DMS53 treated with DMSO at 0.1 percent for 48 hours (cell line): ENCODE measurements around the gene PSMB7.

Experiments
- DNase-seq: peaks from one replicate; lab custom pipeline; 2025; ENCODE audit not compliant: unreplicated experiment; lab: John Stamatoyannopoulos, UW

The PSMB7 gene

DNA sequence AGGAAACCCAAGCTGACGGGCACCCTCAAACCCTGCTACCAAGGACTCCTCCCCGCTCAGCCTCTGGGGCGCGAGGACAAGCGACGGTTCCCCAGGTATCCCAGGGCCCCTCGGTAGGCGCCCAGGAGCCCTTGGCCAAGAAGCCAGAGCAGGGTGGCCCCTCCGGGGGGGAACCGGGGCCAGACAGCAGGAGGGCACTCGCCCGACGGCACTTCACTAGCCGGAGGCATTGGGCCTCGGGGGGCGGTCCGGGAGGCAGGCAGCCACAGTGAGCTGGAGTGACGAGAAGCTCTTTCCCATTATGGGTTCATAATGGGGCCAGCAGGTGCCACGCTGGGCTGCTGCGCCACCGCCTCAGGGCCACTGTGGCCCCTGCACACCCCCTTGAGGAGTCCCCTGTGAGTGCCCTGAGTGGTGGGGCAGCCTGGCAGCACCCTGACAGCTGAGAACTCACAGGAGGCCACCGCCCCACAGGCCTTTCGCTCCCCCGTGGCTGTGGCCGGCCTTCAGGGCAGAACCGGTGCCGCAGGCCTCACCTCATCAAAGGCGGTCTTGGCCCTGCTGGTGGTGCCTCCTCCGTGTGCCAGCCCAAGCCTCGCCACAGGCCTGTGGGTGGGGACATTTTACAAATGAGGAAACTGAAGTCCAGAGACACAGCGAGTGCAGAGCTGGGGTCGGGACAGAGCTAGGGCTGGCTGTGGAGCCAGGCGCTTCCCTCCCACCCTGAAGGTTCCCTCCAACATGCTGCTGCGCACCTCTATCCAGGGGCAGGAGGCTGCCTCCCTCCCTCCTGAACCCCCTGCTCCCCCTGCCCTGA, 68.7 kb downstream of the PSMB7 start:
- DNase-seq, result no peak

DNA sequence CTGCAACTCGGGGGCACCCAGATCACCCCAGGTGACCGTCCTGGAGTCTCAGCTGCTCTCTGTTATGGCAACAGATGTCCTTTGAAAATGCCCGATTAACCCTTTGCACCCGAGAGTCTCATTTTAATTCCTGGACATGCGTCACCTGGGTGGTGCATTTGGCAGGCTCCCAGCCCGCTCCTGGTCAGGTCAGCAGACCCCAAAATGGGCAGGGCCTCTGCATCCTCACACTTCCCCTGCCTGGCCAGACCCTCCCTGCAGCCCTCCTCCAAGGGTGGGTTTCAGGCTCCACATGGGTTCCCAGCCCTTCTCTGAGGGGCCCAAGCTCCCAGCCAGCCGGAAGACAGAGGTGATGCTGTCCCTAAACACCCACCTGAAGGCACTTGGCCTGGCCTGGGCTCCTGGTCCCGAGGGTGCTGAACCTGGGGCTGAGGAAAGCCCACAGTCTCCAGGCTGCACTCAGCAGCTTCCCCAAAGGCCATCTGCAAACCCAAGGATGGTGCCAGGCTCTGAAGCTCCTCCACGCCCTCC, 69.4 kb downstream of the PSMB7 start:
- DNase-seq, result no peak

DNA sequence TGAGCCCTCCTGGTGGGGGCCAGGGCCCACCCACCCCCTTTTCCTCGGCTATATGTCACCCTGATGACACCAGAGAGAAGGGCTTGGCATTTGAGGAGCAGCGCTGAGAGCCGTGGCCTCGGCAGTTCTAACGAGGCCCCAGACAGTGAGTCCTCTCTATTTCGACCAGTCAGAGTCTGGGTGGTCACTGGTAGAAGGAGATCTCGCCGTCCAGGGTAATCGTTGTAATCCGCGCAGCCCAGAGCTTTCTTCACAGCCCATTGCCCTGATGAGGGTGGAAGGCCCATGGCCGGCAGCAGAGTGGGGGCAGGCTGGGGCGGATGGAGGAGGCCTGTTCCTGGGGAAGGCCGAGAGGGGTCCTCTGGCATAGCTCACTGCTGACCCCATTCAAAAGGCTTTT, 70.2 kb downstream of the PSMB7 start:
- DNase-seq, result no peak

DNA sequence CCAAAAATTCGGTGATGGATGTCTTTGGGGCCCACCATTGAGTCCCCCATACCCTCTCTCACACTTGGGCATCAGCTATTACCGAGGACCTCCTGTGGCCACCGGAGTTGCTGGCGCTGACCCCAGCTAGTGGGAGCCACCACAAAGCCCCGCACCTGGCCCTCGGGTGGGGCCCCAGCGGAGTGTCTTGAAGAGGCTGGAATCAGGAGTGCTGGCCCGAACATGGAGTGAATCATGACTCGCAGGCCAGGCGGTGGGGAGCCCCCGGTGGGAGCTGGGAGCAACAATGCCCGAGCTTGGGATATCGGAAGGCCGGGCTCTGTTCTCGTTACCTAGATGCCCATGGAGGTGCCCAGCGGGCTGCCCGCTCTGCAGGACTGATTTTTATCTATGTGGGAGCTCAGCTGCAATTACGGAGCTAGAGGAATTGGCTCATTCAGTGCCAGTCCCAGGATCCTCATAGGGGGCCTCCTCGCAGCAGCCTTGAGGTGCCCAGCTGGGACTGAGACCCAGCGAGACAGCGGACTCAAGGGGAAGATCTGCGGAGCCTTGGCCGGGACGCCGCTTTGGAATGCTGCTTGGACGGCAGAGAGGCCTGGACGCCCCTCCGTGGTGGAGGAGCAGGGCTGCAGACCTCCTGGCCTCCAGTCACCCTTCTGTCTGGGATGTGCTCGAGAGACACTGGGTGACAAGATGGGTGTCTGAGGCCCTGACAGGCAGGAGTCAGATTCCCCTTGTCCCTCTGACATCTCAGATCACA, 70.8 kb downstream of the PSMB7 start:
- DNase-seq, result no peak

DNA sequence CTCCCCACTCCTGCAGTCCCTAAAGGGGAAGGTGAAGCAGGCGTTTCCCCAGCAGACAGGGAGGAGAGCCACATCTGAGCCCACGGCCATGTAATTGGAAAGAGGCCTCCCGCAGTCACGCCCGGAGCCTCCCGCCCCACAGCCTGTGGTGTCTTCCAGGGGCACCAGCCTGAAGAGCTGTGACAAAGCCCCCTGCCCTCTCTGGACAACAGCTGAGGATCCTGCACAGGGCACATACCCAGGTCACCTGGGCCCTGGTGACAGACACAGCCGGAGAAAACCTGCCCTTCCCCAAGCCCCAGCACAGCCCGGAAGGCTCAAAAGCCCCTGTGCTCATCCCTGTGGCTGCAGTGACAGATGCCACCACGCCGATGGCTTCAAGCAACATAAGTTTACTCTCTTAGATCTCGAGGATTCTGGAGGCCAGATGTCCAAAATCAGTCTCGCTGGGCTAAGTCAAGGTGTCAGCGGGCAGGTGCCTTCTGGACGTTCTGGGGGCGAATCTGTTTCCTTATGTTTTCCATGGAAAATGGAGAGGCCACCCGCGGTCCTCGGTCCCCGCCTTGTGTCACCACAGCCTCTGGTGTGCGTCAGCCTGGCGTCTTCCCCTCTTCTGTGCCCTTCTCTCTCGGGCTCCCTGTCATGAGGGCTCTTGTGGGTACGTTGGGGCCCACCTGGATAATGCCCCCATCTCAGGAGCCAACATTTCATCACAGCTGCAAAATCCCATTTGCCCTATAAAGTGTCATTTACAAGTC, 71.5 kb downstream of the PSMB7 start:
- DNase-seq, result no peak

DNA sequence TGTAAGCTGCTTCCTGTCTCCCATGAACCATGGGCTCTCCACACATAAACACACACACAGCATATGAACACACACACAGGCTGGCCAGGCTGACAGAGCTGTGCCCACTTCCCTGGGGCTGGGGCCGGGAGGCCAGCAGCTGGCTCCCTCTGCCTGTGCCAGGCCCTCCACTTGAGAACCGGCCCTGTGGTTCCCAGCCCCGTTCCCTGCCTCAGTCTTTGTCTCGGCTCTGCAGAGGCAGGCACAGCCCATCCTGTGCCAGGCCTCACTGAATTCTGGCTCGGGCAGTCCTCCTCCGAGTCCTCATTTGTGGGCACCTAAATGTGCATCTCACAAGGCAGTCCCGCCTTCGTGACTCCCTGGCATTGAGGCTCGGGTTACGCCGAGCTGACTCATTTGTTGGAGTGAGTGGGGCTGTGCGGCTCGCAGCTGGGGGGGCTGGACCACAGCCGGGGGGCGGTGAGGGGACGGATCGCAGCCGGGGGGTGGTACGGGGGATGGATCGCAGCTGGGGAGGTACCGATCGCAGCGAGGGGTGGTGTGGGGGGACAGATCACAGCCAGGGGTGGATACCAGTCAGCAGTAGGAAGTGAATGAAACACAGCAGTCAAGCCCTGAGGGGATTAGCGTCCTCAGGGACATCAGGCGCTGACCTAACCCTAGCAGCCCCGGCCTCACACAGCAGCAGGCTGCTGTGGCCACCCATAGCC, 72.3 kb downstream of the PSMB7 start:
- DNase-seq, result no peak

DNA sequence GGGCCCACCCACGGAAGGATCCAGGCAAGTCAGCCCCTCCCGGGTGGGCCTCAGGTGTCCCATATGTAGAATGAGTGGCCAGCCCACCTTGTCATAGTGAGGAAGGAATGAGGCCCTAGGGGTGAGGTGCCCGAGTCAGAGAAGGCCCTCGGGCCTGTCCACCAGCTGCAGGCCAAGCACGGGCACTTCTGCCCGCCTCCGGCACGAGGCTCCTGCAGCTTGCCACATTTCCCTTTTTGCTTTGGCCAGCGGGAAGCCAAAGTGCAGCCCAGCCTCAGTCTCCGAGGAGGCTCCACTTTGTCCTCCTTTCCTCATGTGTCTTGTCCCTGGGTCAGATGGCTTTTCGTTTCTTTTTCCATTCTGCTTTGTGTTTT, 72.9 kb downstream of the PSMB7 start:
- DNase-seq, result no peak

DNA sequence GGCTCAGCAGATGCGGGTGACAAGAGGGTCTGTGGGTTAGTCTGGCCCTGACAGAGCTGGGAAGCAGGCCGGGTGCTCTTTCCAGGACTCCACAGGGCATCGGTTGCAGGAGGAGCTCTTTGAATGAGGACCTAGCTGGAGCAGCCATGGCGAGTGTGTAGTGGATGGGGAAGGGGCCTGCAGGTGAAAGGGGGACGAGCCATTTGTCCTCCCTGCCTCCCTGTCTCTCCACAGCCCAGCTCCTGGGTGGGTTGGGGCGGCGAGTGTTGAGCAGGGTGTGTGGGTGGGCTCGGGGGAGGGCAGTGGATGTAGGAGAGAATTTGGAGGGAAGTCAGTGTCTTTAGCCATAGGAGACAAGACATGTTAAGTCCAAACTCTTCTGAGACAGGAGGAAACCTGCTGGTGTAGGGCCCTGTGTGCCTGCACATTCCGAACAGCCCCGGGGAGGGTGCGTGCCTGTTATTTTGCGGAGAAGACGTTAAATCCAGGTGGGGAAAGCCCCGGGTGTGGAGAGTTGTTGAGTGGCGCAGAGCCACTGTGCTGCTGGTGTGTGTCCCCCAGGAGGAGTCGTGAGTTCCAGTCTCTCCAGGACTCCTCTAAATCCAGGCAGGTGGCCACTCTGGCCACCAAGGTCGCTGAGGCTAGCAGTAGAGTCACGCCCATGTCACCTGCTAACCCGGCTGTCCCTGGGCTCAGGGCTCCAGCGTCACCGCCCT, 73.6 kb downstream of the PSMB7 start:
- DNase-seq, result no peak

DNA sequence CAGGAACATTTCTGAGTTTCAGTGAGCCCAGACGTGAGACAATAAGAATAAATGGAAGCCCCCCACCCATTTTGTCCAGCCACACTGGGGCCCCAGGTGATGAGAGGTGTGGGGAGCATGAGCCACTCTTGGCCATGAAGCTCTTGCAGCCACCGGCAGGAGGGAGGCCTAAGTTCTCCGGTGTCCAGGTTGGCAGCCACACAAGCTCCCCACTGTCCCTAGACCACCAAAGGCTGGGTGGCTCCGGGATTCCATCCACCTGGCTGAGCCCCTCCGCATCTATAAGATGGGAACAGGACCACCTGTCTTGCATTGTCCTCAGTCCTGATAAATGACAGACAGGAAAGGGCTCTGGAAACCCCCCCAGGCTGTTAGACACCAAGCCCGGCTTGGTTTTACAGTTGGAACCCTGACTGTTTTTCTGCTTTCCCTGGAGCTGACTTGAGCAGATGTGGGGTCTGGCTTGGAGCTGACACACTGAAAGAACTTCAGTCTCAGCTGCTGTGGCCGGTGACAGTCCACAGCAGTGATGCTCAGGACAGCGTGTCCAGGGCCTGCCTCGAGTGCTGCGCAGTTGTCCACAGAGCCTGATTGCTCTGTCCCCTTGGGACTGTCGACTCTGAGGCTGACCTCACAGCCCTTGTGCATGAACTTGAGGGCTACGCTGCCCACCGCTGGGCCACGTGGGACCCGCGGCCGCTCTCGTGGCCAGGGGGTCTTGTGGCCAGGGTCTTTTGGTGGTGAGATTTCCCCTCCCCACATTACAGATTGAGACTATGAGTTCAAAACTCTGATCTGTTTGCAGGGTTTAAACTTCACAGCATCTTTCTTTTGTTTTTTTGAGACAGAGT, 74.8 kb downstream of the PSMB7 start:
- no peak for DNase-seq

DNA sequence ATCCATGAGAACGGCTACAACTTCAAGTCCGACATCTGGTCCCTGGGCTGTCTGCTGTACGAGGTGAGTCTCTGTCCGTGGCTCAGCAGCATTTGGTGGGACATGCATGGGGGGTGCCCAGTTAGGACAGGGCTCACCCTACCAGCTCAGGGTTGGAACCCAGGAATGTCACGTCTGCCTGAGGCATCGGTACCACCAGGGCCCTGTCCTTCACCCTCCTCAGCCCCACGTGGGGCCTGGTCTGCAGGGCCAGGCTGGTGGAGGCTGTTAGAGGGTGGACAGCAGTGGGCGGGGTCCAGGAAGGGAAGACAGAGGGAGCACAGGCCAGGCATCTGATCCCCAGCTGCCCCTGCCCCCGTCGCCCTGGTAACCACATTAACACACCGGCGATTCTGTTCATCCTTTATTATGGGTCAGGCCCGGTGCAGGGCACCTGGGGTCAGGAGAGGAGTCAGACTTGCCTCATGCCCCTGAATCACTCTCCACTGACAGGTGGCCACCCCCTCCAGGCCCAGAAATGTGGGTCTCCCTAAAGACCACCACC, 75.6 kb downstream of the PSMB7 start:
- no peak for DNase-seq

DNA sequence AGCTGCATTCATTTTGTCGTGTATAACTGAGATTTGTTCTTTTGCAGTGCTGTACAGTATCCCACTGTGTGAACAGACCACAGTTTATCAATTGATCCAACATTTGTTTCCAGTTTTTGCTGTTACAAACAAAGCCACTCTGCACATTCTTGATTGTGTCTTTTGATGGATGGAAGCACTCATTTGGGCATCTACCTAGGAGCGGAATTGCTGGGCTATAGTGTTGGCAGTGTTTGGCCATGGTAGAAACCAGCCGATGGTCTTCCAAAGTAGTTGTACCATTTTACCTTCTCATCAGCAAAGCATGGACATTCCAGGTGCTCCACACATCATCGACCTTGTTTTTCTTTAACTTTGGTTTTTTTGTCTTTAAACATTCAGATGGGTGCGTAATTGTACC, 77.7 kb downstream of the PSMB7 start:
- DNase-seq, result no peak

DNA sequence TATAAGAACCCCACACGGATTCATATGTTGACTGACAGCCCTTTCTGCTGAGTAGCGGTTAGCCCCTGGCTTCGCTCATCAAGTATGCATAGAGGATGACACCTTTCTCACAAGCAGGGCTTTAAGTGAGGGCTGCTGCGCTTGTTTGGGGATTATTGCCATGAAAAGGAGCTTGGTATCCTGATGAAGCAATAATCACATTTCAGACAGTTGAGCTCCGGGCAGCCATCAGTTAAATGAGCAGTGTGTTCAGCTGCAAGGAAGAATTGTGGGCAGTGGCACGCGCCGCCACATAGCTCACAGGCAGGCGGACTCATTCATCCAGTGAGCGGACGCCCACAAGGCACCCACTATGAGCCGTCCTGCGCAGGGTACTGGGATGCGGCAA, 79.9 kb downstream of the PSMB7 start:
- no peak for DNase-seq

DNA sequence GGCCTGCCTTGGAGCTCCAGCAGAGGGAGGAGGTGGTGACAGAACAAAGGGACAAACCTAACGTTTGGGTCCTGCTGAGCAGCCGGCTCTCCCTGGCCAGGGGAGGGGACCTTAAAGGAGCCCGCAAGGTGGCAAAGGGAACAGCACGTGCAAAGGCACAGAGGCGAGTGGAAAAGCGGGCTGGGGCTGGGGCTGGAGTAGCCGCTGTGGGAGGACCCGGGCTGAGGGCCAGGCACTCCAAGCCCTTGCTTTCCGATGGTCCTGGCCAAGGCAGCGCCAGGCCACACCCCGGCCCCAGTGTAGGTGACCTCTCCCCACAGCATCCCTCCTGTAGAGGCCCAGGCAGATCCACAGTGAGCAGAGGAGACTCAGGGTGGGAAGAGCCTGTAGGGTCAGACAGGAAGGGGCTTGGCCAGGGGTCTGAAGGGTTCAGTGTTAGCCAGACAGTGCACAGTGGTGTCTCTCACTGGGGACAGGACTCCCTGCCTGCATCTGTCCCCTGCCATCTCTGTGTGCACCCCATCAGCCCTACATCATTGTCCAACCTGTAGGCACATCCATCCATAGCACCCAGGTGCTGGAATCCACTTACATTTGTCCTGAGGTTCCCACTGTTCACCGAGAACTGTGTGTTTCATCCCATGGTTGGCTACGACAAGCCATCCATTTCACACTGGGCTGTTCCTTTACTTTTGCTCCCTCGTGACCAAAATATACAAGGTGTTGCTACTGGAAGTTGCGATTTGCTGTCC, 80.5 kb downstream of the PSMB7 start:
- DNase-seq, result no peak

DNA sequence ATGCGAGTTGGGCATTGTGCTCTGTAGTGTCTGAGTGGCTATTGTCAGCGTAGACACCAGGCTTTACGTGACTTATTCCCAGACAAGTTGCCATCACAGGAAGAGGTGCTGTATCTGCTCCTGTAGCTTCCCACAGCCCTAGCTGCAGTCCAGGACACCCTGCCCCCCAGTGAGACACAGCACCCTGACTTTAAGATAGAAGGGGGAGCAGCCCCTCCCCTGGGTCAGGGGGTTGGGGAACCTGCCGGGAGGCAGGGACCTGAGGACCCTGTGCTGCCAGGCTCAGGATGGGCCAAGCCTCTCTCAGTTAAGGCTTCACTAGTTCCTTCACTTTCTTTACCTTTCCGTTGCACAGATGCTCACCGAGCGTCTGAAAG, 82.1 kb downstream of the PSMB7 start:
- DNase-seq, result no peak

DNA sequence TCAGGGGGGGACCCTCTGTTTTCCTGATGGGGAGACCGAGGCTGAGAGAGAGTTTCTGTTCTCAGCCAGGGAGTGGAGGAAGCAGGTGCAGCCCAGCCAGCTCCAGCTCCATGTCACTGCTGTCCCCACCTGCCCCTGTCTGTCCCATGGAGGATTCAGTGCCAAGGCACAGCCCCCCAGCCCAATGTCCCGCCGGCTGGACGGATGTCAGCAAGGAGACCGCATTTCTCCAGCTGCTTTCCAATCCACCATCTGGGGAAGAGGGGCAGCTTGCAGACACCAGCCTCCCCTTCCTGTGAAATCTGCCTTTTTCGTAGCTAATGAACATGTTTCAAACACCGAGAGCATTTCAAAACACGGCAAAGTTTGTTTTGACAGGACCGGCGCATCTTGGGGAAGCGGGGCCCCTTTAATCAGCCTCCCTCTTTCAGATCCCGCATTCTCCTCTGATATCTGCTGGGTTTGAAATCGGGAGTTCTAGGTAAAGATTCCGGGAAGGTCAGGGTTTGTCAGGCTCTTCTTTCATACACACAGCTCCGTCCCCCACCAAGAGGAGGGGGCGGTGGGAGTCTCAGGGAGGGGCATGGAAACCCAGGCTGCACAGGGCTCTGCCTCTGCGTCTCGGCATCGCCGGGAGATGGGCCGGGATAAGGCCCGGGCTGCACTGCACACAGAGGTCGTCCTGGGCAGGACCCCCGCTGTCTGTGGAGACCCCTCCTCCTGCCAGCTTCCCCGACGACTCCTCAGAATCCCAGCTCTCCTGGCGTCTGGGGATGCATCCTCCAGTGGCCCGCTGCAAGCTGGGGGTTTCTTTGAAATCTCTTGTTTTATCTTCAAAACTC, 82.7 kb downstream of the PSMB7 start:
- DNase-seq, result no peak

DNA sequence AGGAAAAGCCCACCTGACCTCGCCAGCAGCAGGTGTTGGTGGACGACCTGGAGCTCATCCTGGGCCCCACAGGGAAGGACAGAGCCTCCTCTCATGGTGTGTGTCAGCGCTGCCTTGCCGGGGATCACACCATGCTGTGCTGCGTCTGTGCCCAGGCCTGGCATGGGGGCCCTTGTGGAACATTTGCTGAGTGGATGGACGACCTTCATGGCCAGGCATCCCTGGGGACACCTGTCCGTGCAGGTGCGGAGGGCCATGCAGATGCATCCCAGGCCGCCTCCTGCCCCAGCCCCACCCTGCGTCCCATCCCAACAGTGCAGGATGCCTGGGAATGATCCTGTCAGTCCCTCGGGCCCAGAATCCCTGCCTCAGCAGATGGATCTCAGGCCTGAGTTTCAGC, 83.7 kb downstream of the PSMB7 start:
- DNase-seq, result no peak

DNA sequence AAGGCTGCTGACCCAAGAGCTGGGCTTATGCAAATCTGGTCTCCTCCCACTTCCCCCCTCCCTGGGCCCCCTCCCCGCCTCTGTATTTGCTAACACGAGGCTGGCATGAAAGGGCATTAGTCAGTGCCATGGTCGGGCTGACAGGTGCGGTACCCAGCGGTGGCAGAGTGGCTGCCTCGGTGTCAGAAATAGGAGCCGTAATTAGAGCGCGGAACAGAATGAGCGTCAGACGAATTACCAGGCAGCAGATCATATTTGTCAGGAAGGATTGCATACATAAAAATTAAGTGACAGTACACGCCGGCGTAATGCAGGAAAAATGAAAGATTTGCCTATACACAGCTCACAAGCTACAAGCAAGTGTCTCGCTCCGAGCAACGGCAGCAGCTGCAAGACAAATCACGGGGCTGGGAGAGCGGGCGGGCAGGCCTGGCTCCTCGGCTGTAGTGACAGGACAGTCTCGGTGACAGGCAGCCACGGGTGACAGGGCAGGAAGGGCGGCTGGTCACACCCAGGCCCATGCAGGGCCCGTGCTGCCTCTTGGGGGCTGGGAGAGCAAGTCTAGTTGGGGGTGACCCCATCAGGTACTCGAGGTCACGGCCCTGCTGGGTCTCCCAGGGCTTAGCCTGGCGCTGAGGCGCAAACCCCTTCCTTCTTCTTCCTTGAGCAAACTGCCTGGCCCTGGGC, 85.1 kb downstream of the PSMB7 start:
- DNase-seq, result no peak
